Breast epithelium (tissue), 3 donors: ENCODE measurements around the gene RRP36.

Source experiments
- CTCF ChIP-seq, 3 donors: fragments of 450-650 bp; IDR thresholded peaks; one replicate each; pipeline ENCODE4 v1.5.1; 2016 to 2017; ENCODE audit warnings: antibody characterized with exemption in 3 of 3, mild to moderate bottlenecking in 3 of 3, moderate library complexity in 3 of 3
- POLR2A ChIP-seq: fragments of 450-650 bp; IDR thresholded peaks from one replicate; pipeline ENCODE4 v1.6.1; 2016; ENCODE audit warnings: antibody characterized with exemption, mild to moderate bottlenecking, moderate library complexity
- POLR2AphosphoS5 ChIP-seq, 3 donors: sonication (generic); formaldehyde crosslinking; IDR thresholded peaks; one replicate each; pipeline ENCODE4 v1.6.1; 2017; ENCODE audit warnings: antibody characterized with exemption in 3 of 3

GRCh38 chr6:42989923-42990322 lies 31.5 kb upstream of the RRP36 start:
- TF ChIP-seq CTCF (IDR thresholded peaks at IDR 0.05), result no peak
- TF ChIP-seq POLR2AphosphoS5 (IDR thresholded peaks at IDR 0.05), result no peak
- TF ChIP-seq POLR2A, result no peak
